Caco-2 (cell line): Measurements from ENCODE around the gene GABRG1. TPM values are rescaled to one million over a fixed set of nuclear protein-coding genes. Genes with fewer than 3 reads are reported as not detected.

Source experiments
- BruUV-seq: library from RNA; stranded (reverse); fragments of 400-500 nt; replicated peaks from 2 replicates; lab custom pipeline; 2021; lab: Mats Ljungman, UMichigan
- CTCF ChIA-PET: fragments of 300-600 bp; sonication (Branson Sonifier 250); formaldehyde crosslinking; loops from one replicate; lab custom pipeline; 2022; ENCODE audit warnings: antibody characterized with exemption; lab: Charles Lee
- POLR2A ChIA-PET: fragments of 300-600 bp; sonication (Branson Sonifier 250); formaldehyde crosslinking; loops from one replicate; lab custom pipeline; 2022; ENCODE audit warnings: antibody characterized with exemption; lab: Charles Lee
- DNase-seq, 2 experiments: peaks; one replicate each; pipeline versions ENCODE4 v3.0.0 to v3.0.0-alpha.2; 2020 to 2022
- H3K27me3 ChIP-seq: replicated peaks from 2 replicates; pipeline ENCODE4 v1.6.0; 2011; ENCODE audit warnings: low read length; ENCODE audit not compliant: control insufficient read depth, insufficient read depth
- H3K36me3 ChIP-seq: 2 replicates; pipeline ENCODE4 v1.5.1; 2011; ENCODE audit warnings: low read length; ENCODE audit not compliant: control insufficient read depth, insufficient read depth
- H3K4me1 ChIP-seq: fragments of 250-450 bp; sonication (Bioruptor Pico); 2 replicates; pipeline ENCODE4 v1.5.1; 2020; ENCODE audit warnings: mild to moderate bottlenecking
- H3K4me3 ChIP-seq: 2 replicates; pipeline ENCODE4 v1.5.1; 2011; ENCODE audit warnings: low read depth, mild to moderate bottlenecking, control low read depth, low read length
- H3K9me3 ChIP-seq: fragments of 250-450 bp; sonication (Bioruptor Pico); 2 replicates; pipeline ENCODE4 v1.5.1; 2020; ENCODE audit warnings: mild to moderate bottlenecking, moderate library complexity
- H3K27ac Mint-ChIP-seq: one replicate; pipeline ENCODE4 v1.8.0; 2022; ENCODE audit warnings: mixed read lengths; ENCODE audit not compliant: unreplicated experiment
- H3K27me3 Mint-ChIP-seq: one replicate; pipeline ENCODE4 v1.8.0; 2022; ENCODE audit warnings: mixed read lengths; ENCODE audit not compliant: insufficient read depth, unreplicated experiment
- H3K36me3 Mint-ChIP-seq: one replicate; pipeline ENCODE4 v1.8.0; 2022; ENCODE audit warnings: mild to moderate bottlenecking, mixed read lengths; ENCODE audit not compliant: insufficient read depth, unreplicated experiment
- H3K4me1 Mint-ChIP-seq: one replicate; pipeline ENCODE4 v1.8.0; 2022; ENCODE audit warnings: low read depth, mixed read lengths; ENCODE audit not compliant: unreplicated experiment
- H3K4me3 Mint-ChIP-seq: one replicate; pipeline ENCODE4 v1.8.0; 2022; ENCODE audit warnings: mild to moderate bottlenecking, moderate library complexity, mixed read lengths; ENCODE audit not compliant: unreplicated experiment
- H3K9me3 Mint-ChIP-seq: one replicate; pipeline ENCODE4 v1.8.0; 2022; ENCODE audit warnings: mixed read lengths; ENCODE audit not compliant: unreplicated experiment
- intact Hi-C: fragments of 100-400 bp; cut with micrococcal nuclease; formaldehyde crosslinking; loops from one replicate; pipeline ENCODE4 v1.10.0; 2022; ENCODE audit not compliant: unreplicated experiment
- total RNA-seq: library from RNA; stranded (reverse); gene quantifications from 2 replicates; pipeline ENCODE4 v1.2.3, GENCODE V29; 2022
- TF ChIP-seq, protein P1 (sequence below), 2 experiments: fragments of 200-600 bp in 1 of 2; IDR thresholded peaks; 1 replicate in 1 of 2; 2 replicates in 1 of 2; pipeline versions ENCODE4 v1.5.1 to v1.8.0; 2011 to 2022; ENCODE audit warnings: antibody characterized with exemption in 1 of 2, control low read depth in 1 of 2, inconsistent platforms in 1 of 2, low read depth in 1 of 2, low read length in 1 of 2, mild to moderate bottlenecking in 1 of 2, moderate library complexity in 1 of 2; ENCODE audit not compliant: insufficient read depth in 1 of 2, severe bottlenecking in 1 of 2, unreplicated experiment in 1 of 2

The GABRG1 gene
- total RNA-seq, 1 experiment from 2014 or later: not detected

DNA sequence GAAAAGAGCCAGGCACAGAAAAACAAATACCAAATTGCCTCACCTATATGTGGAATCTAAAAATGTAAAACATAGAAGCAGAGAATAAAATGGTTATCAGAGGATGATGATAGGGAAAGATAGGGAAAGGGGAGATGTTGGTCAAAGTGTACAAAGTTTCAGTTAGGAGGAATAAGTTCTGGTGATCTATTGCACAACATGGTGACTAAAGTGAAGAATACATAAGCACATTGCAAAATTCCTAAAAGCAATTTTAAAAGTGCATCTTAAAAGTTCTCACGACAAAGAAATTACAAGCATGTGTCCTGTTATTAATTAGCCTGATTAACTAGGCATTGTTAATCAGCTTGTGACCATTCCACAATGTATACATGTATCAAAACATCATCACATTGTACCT, 136.0 kb downstream of the GABRG1 start:
- no TSS peak for BruUV-seq
- TF ChIP-seq, protein P1, sequence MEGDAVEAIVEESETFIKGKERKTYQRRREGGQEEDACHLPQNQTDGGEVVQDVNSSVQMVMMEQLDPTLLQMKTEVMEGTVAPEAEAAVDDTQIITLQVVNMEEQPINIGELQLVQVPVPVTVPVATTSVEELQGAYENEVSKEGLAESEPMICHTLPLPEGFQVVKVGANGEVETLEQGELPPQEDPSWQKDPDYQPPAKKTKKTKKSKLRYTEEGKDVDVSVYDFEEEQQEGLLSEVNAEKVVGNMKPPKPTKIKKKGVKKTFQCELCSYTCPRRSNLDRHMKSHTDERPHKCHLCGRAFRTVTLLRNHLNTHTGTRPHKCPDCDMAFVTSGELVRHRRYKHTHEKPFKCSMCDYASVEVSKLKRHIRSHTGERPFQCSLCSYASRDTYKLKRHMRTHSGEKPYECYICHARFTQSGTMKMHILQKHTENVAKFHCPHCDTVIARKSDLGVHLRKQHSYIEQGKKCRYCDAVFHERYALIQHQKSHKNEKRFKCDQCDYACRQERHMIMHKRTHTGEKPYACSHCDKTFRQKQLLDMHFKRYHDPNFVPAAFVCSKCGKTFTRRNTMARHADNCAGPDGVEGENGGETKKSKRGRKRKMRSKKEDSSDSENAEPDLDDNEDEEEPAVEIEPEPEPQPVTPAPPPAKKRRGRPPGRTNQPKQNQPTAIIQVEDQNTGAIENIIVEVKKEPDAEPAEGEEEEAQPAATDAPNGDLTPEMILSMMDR (IDR thresholded peaks at IDR 0.05; ENCODE audit: insufficient read depth in 1 of 2, low read depth in 1 of 2, low read length in 1 of 2, severe bottlenecking in 1 of 2, unreplicated experiment in 1 of 2): no peak

More for the DNA sequence above, 136.0 kb downstream of the GABRG1 start:
- Mint-ChIP-seq H3K4me1 (no peaks in the 10 kb centered on the region), H3K27ac (no peak overlapping the region), H3K36me3 (peaks cover 4% of the 10 kb centered on the region), H3K27me3 (no peaks in the 10 kb centered on the region), H3K9me3 (peaks cover 9% of the 10 kb centered on the region), H3K4me3 (no peak overlapping the region)
- intact Hi-C loops: no loop called here
- Histone ChIP-seq H3K27me3 (no peaks in the 10 kb centered on the region), H3K9me3 (no peaks in the 10 kb centered on the region), H3K36me3 (no peaks in the 10 kb centered on the region), H3K4me3 (no peak overlapping the region), H3K4me1 (0 out of 2 replicates have a peak, but pooled peaks cover 6% of the 10 kb centered on the region)
- ChIA-PET CTCF (no interaction called here), POLR2A (no interaction called here)
- no peak for DNase-seq
